ENCODE measurements around the gene TNS1.

DNA sequence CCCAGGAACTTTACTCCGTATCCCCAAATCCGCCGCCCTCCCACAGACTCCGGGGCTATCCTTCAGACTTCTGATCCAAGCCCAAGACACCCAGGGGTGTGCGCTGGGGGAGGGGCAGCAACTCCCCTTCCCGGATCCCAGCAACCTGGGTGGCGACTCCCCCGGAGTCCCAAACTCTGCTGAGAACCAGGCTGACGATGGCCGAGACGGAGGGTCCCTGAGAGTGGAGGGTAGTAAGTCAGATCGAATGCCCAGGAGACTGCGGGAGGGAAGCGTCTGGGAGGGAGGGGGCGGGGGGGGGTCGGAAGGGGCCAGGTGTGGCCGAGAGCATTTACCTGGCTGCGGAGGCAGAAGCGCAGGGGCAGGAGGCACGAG lies 7.0 kb upstream of the TNS1 start:
- TF ChIP-seq SP1 (IDR thresholded peaks at IDR 0.05; ENCODE audit: low read depth) = no peak
- TF ChIP-seq, protein P1, sequence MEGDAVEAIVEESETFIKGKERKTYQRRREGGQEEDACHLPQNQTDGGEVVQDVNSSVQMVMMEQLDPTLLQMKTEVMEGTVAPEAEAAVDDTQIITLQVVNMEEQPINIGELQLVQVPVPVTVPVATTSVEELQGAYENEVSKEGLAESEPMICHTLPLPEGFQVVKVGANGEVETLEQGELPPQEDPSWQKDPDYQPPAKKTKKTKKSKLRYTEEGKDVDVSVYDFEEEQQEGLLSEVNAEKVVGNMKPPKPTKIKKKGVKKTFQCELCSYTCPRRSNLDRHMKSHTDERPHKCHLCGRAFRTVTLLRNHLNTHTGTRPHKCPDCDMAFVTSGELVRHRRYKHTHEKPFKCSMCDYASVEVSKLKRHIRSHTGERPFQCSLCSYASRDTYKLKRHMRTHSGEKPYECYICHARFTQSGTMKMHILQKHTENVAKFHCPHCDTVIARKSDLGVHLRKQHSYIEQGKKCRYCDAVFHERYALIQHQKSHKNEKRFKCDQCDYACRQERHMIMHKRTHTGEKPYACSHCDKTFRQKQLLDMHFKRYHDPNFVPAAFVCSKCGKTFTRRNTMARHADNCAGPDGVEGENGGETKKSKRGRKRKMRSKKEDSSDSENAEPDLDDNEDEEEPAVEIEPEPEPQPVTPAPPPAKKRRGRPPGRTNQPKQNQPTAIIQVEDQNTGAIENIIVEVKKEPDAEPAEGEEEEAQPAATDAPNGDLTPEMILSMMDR (IDR thresholded peaks at IDR 0.05 in 2 of 3, conservative IDR thresholded peaks at IDR 0.05 in 1 of 3; ENCODE audit: borderline replicate concordance in 1 of 3, insufficient read depth in 1 of 3, low read depth in 2 of 3, low read length in 2 of 3) = no peak
- no peak for TF ChIP-seq EZH2phosphoT487 (IDR thresholded peaks at IDR 0.05; ENCODE audit: borderline replicate concordance)

All from HCT116 (cell line).